ENCODE data around the gene VAMP8.
"Not testable (repeated sequence)": the region's sequence is repeated elsewhere in the genome, so short reads cannot be mapped to it uniquely, and the experiment has no call there.

DNA sequence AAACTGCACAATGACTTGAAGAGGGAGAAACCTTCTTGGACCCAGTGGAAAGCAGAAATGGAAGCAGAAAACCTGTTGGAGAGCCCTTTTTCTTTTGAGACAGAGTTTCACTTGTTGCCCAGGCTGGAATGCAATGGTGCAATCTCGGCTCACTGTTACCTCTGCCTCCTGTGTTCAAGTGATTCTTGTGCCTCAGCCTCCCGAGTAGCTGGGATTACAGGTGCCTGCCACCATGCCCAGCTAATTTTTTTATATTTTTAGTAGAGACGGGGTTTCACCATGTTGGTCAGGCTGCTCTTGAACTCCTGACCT lies 26.7 kb downstream of the VAMP8 start:
- TF ChIP-seq, protein P1, sequence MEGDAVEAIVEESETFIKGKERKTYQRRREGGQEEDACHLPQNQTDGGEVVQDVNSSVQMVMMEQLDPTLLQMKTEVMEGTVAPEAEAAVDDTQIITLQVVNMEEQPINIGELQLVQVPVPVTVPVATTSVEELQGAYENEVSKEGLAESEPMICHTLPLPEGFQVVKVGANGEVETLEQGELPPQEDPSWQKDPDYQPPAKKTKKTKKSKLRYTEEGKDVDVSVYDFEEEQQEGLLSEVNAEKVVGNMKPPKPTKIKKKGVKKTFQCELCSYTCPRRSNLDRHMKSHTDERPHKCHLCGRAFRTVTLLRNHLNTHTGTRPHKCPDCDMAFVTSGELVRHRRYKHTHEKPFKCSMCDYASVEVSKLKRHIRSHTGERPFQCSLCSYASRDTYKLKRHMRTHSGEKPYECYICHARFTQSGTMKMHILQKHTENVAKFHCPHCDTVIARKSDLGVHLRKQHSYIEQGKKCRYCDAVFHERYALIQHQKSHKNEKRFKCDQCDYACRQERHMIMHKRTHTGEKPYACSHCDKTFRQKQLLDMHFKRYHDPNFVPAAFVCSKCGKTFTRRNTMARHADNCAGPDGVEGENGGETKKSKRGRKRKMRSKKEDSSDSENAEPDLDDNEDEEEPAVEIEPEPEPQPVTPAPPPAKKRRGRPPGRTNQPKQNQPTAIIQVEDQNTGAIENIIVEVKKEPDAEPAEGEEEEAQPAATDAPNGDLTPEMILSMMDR (IDR thresholded peaks at IDR 0.05; ENCODE audit: low read length), result not testable (repeated sequence)
- TF ChIP-seq EZH2 (optimal IDR thresholded peaks at IDR 0.05; ENCODE audit: low read depth, low read length); EZH2phosphoT487 (IDR thresholded peaks at IDR 0.05; ENCODE audit: low read length): not testable (repeated sequence)

Data from MM.1S (cell line).